Progenitor cell of endocrine pancreas (in vitro differentiated cells): ENCODE measurements around the gene IL21R. TPM values are rescaled to one million over a fixed set of nuclear protein-coding genes. Genes with fewer than 3 reads are reported as not detected.

Source experiments
- DNase-seq: peaks from one replicate; pipeline ENCODE4 v3.0.0; 2021; ENCODE audit warnings: low spot score; ENCODE audit not compliant: unreplicated experiment
- H3K27ac Mint-ChIP-seq: 2 replicates; pipeline ENCODE4 v1.8.0; 2021; ENCODE audit warnings: mild to moderate bottlenecking, moderate library complexity, mixed read lengths
- H3K27me3 Mint-ChIP-seq: 2 replicates; pipeline ENCODE4 v1.8.0; 2021; ENCODE audit warnings: mixed read lengths
- H3K36me3 Mint-ChIP-seq: 2 replicates; pipeline ENCODE4 v1.8.0; 2022; ENCODE audit warnings: mixed read lengths; ENCODE audit not compliant: insufficient read depth
- H3K4me1 Mint-ChIP-seq: 2 replicates; pipeline ENCODE4 v1.8.0; 2021; ENCODE audit warnings: low read depth, mixed read lengths
- H3K4me3 Mint-ChIP-seq: 2 replicates; pipeline ENCODE4 v1.8.0; 2021; ENCODE audit warnings: low read depth, mild to moderate bottlenecking, moderate library complexity, mixed read lengths
- H3K9me3 Mint-ChIP-seq: 2 replicates; pipeline ENCODE4 v1.8.0; 2021; ENCODE audit warnings: low read depth, mixed read lengths
- total RNA-seq: library from RNA; stranded (reverse); gene quantifications from 2 replicates; pipeline ENCODE4 v1.2.1, GENCODE V29; 2021
- TF ChIP-seq, protein P1 (sequence below): fragments of 200-600 bp; sonication (generic); IDR thresholded peaks from one replicate; pipeline ENCODE4 v1.5.0; 2021; ENCODE audit warnings: antibody characterized with exemption, mild to moderate bottlenecking; ENCODE audit not compliant: unreplicated experiment

Gene IL21R
- total RNA-seq, 1 donor from 2014 or later: not detected

DNA sequence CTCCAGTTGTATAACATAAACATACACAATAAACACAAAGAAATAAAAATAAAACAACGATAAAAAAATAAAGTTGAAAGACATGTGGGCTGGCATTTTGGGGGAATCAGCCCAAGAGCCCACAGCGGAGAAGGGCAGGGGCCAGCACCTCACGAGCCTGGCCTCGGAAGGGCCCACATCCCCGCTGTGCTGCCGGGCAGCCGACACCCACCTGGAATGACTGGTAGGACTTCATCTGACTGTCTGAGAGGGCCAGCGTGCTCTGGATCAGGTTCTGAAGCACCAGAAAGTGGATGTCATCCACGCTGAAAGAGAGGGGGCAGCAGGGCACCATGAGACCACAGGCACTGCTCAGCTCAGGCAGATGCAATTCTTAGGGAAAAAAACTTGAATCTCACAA lies 74.3 kb downstream of the IL21R start:
- no peaks in the 10 kb centered on the region for H3K27me3 Mint-ChIP-seq
- DNase-seq: no peak
- no peaks in the 10 kb centered on the region for H3K4me1 Mint-ChIP-seq
- H3K9me3 Mint-ChIP-seq: no peaks in the 10 kb centered on the region
- H3K27ac Mint-ChIP-seq: no peak overlapping the region
- TF ChIP-seq, protein P1, sequence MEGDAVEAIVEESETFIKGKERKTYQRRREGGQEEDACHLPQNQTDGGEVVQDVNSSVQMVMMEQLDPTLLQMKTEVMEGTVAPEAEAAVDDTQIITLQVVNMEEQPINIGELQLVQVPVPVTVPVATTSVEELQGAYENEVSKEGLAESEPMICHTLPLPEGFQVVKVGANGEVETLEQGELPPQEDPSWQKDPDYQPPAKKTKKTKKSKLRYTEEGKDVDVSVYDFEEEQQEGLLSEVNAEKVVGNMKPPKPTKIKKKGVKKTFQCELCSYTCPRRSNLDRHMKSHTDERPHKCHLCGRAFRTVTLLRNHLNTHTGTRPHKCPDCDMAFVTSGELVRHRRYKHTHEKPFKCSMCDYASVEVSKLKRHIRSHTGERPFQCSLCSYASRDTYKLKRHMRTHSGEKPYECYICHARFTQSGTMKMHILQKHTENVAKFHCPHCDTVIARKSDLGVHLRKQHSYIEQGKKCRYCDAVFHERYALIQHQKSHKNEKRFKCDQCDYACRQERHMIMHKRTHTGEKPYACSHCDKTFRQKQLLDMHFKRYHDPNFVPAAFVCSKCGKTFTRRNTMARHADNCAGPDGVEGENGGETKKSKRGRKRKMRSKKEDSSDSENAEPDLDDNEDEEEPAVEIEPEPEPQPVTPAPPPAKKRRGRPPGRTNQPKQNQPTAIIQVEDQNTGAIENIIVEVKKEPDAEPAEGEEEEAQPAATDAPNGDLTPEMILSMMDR: no peak
- H3K36me3 Mint-ChIP-seq: peaks cover 21% of the 10 kb centered on the region
- H3K4me3 Mint-ChIP-seq: no peak overlapping the region

DNA sequence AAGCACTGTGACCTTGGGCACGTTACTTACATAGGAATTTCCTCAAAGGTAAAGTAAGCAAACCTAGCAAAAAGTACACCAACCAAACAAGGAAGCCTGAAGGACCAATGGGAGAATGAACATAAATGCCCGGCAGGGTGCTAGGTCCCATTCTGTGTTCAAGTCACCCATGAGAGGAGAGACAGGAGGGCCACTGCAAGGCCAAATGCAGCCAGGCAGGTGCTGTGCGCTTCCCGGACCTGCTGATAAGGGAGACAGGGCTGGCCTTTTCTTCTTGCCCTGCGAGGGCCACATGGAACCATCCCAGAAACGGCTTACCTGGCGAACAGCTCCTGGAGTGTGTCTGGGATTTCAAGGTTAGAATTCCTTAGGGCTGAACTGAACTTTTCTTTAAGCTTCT lies 78.8 kb downstream of the IL21R start:
- H3K9me3 Mint-ChIP-seq: no peaks in the 10 kb centered on the region
- DNase-seq: no peak
- no peaks in the 10 kb centered on the region for H3K4me1 Mint-ChIP-seq
- H3K4me3 Mint-ChIP-seq: no peak overlapping the region
- TF ChIP-seq, protein P1: no peak
- H3K27ac Mint-ChIP-seq: no peak overlapping the region
- H3K36me3 Mint-ChIP-seq: peaks cover 23% of the 10 kb centered on the region
- H3K27me3 Mint-ChIP-seq: no peaks in the 10 kb centered on the region

- TF ChIP-seq, protein P1: no peak
- Mint-ChIP-seq H3K9me3 (no peaks in the 10 kb centered on the region), H3K27me3 (no peaks in the 10 kb centered on the region), H3K27ac (no peak overlapping the region), H3K4me3 (no peak overlapping the region), H3K36me3 (peaks cover 20% of the 10 kb centered on the region), H3K4me1 (no peaks in the 10 kb centered on the region)
- DNase-seq: no peak
These were observed 79.4 kb downstream of the IL21R start for GRCh38 chr16:27481282-27481934.

DNA sequence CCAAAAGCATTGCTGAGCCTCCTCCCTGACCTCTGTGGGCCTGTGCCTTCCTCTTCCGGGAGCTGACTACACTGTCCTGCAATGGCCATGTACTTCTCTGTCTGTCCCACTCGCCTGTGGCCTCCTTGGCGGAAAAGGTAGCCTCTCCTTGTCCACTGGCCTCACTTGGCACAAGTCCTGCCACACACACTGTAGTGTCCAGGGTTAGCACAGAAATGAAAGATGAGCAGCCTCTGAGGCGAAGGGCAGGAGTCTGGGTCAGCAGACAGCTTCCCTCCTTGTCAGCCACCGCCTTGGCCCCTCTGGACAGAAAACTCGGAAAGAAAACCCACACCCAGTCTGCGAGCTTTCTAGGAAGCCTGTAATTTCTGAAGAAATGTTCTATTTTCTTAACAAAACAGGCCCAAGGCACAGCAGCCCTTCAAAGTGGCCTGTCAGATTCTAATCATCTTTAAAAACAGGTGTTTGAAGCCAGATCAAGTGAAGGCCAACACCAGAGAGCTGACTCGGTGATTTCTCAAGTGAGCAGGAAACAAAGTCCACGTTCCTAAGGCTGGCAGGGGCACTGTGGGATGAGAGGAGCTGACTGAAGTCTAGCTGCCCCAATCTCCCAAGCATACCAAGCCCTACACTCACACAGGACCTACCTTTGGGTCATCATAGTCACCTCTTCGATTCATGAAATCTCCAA lies 80.6 kb downstream of the IL21R start:
- TF ChIP-seq, protein P1: no peak
- no peak overlapping the region for H3K27ac Mint-ChIP-seq
- no peaks in the 10 kb centered on the region for H3K4me1 Mint-ChIP-seq
- DNase-seq: no peak
- H3K4me3 Mint-ChIP-seq: no peak overlapping the region
- H3K27me3 Mint-ChIP-seq: no peaks in the 10 kb centered on the region
- H3K9me3 Mint-ChIP-seq: no peaks in the 10 kb centered on the region
- peaks cover 20% of the 10 kb centered on the region for H3K36me3 Mint-ChIP-seq

- peaks cover 19% of the 10 kb centered on the region for H3K36me3 Mint-ChIP-seq
- no peaks in the 10 kb centered on the region for H3K4me1 Mint-ChIP-seq
- no peak overlapping the region for H3K27ac Mint-ChIP-seq
- no peaks in the 10 kb centered on the region for H3K27me3 Mint-ChIP-seq
- no peak for DNase-seq
- TF ChIP-seq, protein P1: no peak
- H3K4me3 Mint-ChIP-seq: no peak overlapping the region
- no peaks in the 10 kb centered on the region for H3K9me3 Mint-ChIP-seq
These were observed 81.1 kb downstream of the IL21R start for GRCh38 chr16:27483088-27483437.
